ENCODE results near the gene TRIM47.
A peak's percentile ranks its signal among the peaks of the same experiment; 100 is the strongest.

TRIM47 gene

DNA sequence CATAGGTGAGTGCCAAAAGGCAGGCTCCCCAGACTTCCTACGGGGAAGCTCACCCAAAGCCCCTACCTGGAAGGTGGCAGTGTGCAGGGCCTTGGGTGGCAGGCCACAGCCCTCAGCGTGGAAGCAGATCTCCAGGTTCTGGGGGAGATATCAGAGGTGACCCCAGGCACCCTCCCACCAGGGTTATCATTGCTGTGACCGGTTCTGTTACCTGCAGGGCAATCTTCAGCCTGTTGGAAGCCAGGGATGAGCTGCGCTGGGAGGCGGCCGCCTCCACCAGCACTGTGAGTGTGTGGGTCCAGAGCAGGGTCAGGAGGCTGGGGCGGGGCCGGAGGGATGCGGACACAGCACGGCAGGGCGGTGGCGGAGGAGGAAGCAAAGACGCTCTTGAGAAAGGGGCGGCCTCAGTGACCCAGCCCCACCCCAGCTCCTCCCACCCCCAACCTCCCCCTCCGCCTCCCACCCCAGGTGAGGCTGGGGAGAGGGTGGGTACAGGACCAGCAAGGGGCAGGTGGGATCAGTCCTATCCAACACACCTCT lies 47.3 kb downstream of the TRIM47 start:
- H2AFZ ChIP-seq (ENCODE audit: low read depth, low read length, severe bottlenecking): no peak overlapping the region
- no peaks in the 10 kb centered on the region for H3K79me2 ChIP-seq (ENCODE audit: insufficient read depth, low read length)
- no peaks in the 10 kb centered on the region for H4K20me1 ChIP-seq (ENCODE audit: low read depth, low read length)
- no peaks in the 10 kb centered on the region for H3K36me3 ChIP-seq (ENCODE audit: low read length)
- H3K9me3 ChIP-seq (ENCODE audit: insufficient read depth, low read length): no peaks in the 10 kb centered on the region
- no peak overlapping the region for H3K27ac ChIP-seq (ENCODE audit: low read depth, low read length)
- H3K9me2 ChIP-seq (replicated peaks; ENCODE audit: insufficient read depth, low read length): no peaks in the 10 kb centered on the region
- no peaks in the 10 kb centered on the region for H3F3A ChIP-seq (ENCODE audit: insufficient read depth)
- H3K4me2 ChIP-seq (ENCODE audit: low read depth, low read length, poor library complexity, severe bottlenecking): no peak overlapping the region
- no peak overlapping the region for H3K4me3 ChIP-seq (ENCODE audit: insufficient read depth, low read length, poor library complexity, severe bottlenecking)
- TF ChIP-seq EZH2phosphoT487 (conservative IDR thresholded peaks at IDR 0.05; ENCODE audit: low read length): no peak
- TF ChIP-seq, protein P1, sequence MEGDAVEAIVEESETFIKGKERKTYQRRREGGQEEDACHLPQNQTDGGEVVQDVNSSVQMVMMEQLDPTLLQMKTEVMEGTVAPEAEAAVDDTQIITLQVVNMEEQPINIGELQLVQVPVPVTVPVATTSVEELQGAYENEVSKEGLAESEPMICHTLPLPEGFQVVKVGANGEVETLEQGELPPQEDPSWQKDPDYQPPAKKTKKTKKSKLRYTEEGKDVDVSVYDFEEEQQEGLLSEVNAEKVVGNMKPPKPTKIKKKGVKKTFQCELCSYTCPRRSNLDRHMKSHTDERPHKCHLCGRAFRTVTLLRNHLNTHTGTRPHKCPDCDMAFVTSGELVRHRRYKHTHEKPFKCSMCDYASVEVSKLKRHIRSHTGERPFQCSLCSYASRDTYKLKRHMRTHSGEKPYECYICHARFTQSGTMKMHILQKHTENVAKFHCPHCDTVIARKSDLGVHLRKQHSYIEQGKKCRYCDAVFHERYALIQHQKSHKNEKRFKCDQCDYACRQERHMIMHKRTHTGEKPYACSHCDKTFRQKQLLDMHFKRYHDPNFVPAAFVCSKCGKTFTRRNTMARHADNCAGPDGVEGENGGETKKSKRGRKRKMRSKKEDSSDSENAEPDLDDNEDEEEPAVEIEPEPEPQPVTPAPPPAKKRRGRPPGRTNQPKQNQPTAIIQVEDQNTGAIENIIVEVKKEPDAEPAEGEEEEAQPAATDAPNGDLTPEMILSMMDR (IDR thresholded peaks at IDR 0.05; ENCODE audit: insufficient read depth, low read length, poor library complexity, severe bottlenecking): no peak
- H3K27me3 ChIP-seq (ENCODE audit: low read length): no peaks in the 10 kb centered on the region
- H3K9ac ChIP-seq (ENCODE audit: low read length): no peak overlapping the region

GRCh38 chr17:75830164-75831031 lies 48.0 kb downstream of the TRIM47 start:
- Histone ChIP-seq H4K20me1 (ENCODE audit: low read depth, low read length) (no peaks in the 10 kb centered on the region), H2AFZ (ENCODE audit: low read depth, low read length, severe bottlenecking) (no peak overlapping the region), H3F3A (ENCODE audit: insufficient read depth) (no peaks in the 10 kb centered on the region), H3K27ac (ENCODE audit: low read depth, low read length) (no peak overlapping the region), H3K9me2 (replicated peaks; ENCODE audit: insufficient read depth, low read length) (no peaks in the 10 kb centered on the region), H3K79me2 (ENCODE audit: insufficient read depth, low read length) (no peaks in the 10 kb centered on the region), H3K9ac (ENCODE audit: low read length) (no peak overlapping the region), H3K4me3 (ENCODE audit: insufficient read depth, low read length, poor library complexity, severe bottlenecking) (no peak overlapping the region), H3K9me3 (ENCODE audit: insufficient read depth, low read length) (no peaks in the 10 kb centered on the region), H3K36me3 (ENCODE audit: low read length) (no peaks in the 10 kb centered on the region), H3K4me2 (ENCODE audit: low read depth, low read length, poor library complexity, severe bottlenecking) (no peak overlapping the region), H3K27me3 (ENCODE audit: low read length) (no peaks in the 10 kb centered on the region)
- TF ChIP-seq, protein P1 (IDR thresholded peaks at IDR 0.05; ENCODE audit: insufficient read depth, low read length, poor library complexity, severe bottlenecking): peak; percentile 74
- TF ChIP-seq EZH2phosphoT487 (conservative IDR thresholded peaks at IDR 0.05; ENCODE audit: low read length): no peak

DNA sequence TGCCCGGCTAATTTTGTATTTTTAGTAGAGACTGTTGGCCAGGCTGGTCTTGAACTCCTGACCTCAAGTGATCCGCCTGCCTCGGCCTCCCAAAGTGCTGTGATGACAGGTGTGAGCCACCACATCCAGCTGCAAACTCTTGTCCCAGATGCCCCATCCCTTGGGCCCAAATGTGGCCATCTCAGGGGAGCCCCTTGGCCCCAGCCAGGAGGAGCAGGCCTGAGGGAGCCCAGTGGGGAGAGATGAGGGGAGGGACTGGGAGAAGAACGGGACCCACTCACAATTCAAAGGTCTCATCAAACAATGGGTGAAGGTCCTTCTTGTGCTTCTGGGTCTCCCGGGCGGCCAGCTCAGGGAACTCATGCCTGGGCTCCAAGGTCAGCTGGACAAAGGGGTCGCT lies 48.6 kb downstream of the TRIM47 start:
- no peaks in the 10 kb centered on the region for H4K20me1 ChIP-seq (ENCODE audit: low read depth, low read length)

More for the DNA sequence above, 48.6 kb downstream of the TRIM47 start:
- Histone ChIP-seq H3K9me2 (replicated peaks; ENCODE audit: insufficient read depth, low read length) (no peaks in the 10 kb centered on the region), H3K4me2 (ENCODE audit: low read depth, low read length, poor library complexity, severe bottlenecking) (no peak overlapping the region), H3K79me2 (ENCODE audit: insufficient read depth, low read length) (no peaks in the 10 kb centered on the region), H3K9ac (ENCODE audit: low read length) (no peak overlapping the region), H3K27ac (ENCODE audit: low read depth, low read length) (no peak overlapping the region), H3K4me3 (ENCODE audit: insufficient read depth, low read length, poor library complexity, severe bottlenecking) (no peak overlapping the region), H2AFZ (ENCODE audit: low read depth, low read length, severe bottlenecking) (no peak overlapping the region), H3K36me3 (ENCODE audit: low read length) (no peaks in the 10 kb centered on the region), H3F3A (ENCODE audit: insufficient read depth) (no peaks in the 10 kb centered on the region), H3K9me3 (ENCODE audit: insufficient read depth, low read length) (no peaks in the 10 kb centered on the region), H3K27me3 (ENCODE audit: low read length) (no peaks in the 10 kb centered on the region)
- TF ChIP-seq EZH2phosphoT487 (conservative IDR thresholded peaks at IDR 0.05; ENCODE audit: low read length): no peak
- TF ChIP-seq, protein P1 (IDR thresholded peaks at IDR 0.05; ENCODE audit: insufficient read depth, low read length, poor library complexity, severe bottlenecking): no peak

Data from SU-DHL-6 (cell line).